ENCODE results near the gene CYP27C1.

Gene CYP27C1

GRCh38 chr2:127193967-127194280, 26.2 kb downstream of the CYP27C1 start:
- no peak for DNase-seq (ENCODE audit: low spot score)
- in situ Hi-C loops (cut with MboI; ENCODE audit: low pct_unique_long_range_greater_than_20kb, low sequenced_read_pairs, unreplicated experiment) = no loop called here
- no peak for TF ChIP-seq CTCF (IDR thresholded peaks at IDR 0.05; ENCODE audit: extremely low read depth, insufficient read depth, missing control alignments)

- TF ChIP-seq CTCF (IDR thresholded peaks at IDR 0.05; ENCODE audit: extremely low read depth, insufficient read depth, missing control alignments) = no peak
- in situ Hi-C loops (cut with MboI; ENCODE audit: low pct_unique_long_range_greater_than_20kb, low sequenced_read_pairs, unreplicated experiment) = no loop called here
- no peak for DNase-seq (ENCODE audit: low spot score)
Observed at GRCh38 chr2:127193164-127193966, 26.7 kb downstream of the CYP27C1 start.

- TF ChIP-seq CTCF (IDR thresholded peaks at IDR 0.05; ENCODE audit: extremely low read depth, insufficient read depth, missing control alignments) = no peak
- in situ Hi-C loops (cut with MboI; ENCODE audit: low pct_unique_long_range_greater_than_20kb, low sequenced_read_pairs, unreplicated experiment) = no loop called here
- no peak for DNase-seq (ENCODE audit: low spot score)
Observed at GRCh38 chr2:127191331-127192219, 28.5 kb downstream of the CYP27C1 start.

GRCh38 chr2:127188797-127189196, 31.3 kb downstream of the CYP27C1 start:
- DNase-seq (ENCODE audit: low spot score) = no peak
- no peak for TF ChIP-seq CTCF (IDR thresholded peaks at IDR 0.05; ENCODE audit: extremely low read depth, insufficient read depth, missing control alignments)
- in situ Hi-C loops (cut with MboI; ENCODE audit: low pct_unique_long_range_greater_than_20kb, low sequenced_read_pairs, unreplicated experiment) = no loop called here

- TF ChIP-seq CTCF (IDR thresholded peaks at IDR 0.05; ENCODE audit: extremely low read depth, insufficient read depth, missing control alignments) = no peak
- in situ Hi-C loops (cut with MboI; ENCODE audit: low pct_unique_long_range_greater_than_20kb, low sequenced_read_pairs, unreplicated experiment) = no loop called here
- DNase-seq (ENCODE audit: low spot score) = no peak
Observed at GRCh38 chr2:127187831-127188230, 32.3 kb downstream of the CYP27C1 start.

- TF ChIP-seq CTCF (IDR thresholded peaks at IDR 0.05; ENCODE audit: extremely low read depth, insufficient read depth, missing control alignments) = no peak
- in situ Hi-C loops (cut with MboI; ENCODE audit: low pct_unique_long_range_greater_than_20kb, low sequenced_read_pairs, unreplicated experiment) = no loop called here
- no peak for DNase-seq (ENCODE audit: low spot score)
Observed at GRCh38 chr2:127187081-127187775, 32.9 kb downstream of the CYP27C1 start.

All from GM13977 (cell line).